ENCODE results near the gene KMT2C. TPM values are rescaled to one million over a fixed set of nuclear protein-coding genes. Genes with fewer than 3 reads are reported as not detected.
A peak's percentile ranks its signal among the peaks of the same experiment; 100 is the strongest.
"Not testable (repeated sequence)": the region's sequence is repeated elsewhere in the genome, so short reads cannot be mapped to it uniquely, and the experiment has no call there.

KMT2C gene
- polyA plus RNA-seq, 1 donor = 34.0 TPM

GRCh38 chr7:152441810-152442209, 6.0 kb upstream of the KMT2C start:
- DNase-seq (ENCODE audit: low read depth) = not testable (repeated sequence)

- DNase-seq (ENCODE audit: low read depth) = not testable (repeated sequence)
Observed at GRCh38 chr7:152441168-152441567, 5.4 kb upstream of the KMT2C start.

DNA sequence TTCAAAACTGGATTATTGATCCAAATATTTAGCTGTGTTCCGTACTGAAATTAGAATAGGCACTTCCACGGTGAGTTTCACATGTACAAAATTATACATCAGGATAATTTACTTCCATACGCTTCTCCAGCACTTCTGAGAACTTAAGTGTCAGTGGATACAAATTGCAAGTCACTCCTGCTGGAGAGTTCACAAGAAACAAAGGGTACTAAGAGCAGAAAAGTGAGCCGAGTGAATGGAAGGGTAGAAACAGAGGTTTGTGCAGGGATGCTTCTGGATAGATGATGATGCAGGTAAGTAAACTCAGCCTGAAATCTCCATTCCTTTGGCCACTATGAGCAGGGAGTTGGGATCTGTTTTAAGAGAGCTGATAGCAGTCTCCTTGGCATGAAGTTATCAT, 2.2 kb upstream of the KMT2C start:
- not testable (repeated sequence) for DNase-seq (ENCODE audit: low read depth)

DNA sequence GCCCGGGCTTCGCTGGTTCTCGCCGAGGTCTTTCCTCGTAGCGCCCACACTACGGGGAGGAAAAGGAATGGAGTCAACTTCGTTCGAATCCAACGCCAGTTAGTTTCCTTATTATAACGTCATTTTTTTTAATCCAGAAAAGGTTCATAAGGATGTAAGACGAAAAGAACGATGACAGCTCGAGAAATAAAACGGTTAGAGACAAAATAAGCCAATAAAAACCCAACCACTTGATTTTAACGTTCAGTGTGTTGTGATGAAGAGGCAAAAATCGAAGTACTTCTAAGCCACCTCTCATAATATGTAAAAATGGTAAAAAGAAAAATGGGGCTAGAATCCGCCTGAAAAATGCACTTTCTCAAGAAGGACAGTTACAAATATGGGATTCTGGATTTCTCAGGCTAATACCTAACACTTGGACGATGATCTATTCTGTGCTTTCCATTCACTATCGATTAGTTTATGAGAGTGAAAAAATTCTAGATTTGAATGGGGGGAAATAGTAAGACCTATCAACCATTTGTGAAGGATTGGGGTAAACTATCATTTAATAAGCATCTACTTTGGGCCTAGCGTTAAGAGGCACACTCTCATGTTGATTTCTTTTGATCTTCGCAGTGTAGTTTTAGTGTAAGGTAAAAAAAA, 1.2 kb upstream of the KMT2C start:
- not testable (repeated sequence) for DNase-seq (ENCODE audit: low read depth)

DNA sequence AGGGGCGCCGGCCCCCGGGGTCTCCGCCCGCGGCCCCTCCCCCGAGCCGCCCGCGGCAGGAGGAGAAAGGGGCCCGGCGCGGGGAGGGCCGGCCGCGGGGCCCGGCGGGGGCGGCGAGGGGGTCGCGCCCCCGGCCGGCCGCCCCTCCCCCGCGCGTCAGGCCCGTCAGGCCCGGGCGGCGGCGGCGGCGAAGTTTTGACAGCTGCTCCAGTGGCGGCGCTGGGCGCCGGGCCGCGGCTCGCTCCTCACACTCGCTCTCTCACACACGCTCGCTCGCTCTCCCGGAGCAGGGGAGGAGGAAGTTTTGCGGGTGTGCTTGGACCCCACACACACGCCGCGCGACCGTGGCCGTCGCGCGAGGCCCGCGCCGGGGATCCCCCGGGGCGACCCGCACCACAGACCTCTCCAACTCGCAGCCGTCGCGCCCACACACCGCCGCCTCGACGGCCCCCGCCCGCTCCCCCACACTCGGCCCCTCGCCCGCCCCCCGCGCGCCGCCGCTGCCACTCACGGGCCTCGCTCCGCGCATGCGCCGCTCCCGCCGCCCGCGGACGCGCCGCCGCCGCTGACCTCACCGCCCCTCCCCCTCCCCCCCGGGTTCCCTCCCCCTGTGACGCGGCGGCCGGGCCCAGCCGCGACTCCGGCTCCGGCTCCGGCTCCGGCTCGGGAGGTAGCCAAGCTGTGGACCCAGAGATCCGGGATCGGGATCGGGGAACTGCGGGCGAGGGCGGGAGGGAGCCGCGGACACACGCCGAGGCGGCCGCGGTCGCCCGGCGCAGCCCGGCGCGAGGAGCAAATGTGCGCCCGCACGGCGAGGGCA, 518 bp upstream of the KMT2C start:
- peak; percentile 78 for DNase-seq (ENCODE audit: low read depth)

DNA sequence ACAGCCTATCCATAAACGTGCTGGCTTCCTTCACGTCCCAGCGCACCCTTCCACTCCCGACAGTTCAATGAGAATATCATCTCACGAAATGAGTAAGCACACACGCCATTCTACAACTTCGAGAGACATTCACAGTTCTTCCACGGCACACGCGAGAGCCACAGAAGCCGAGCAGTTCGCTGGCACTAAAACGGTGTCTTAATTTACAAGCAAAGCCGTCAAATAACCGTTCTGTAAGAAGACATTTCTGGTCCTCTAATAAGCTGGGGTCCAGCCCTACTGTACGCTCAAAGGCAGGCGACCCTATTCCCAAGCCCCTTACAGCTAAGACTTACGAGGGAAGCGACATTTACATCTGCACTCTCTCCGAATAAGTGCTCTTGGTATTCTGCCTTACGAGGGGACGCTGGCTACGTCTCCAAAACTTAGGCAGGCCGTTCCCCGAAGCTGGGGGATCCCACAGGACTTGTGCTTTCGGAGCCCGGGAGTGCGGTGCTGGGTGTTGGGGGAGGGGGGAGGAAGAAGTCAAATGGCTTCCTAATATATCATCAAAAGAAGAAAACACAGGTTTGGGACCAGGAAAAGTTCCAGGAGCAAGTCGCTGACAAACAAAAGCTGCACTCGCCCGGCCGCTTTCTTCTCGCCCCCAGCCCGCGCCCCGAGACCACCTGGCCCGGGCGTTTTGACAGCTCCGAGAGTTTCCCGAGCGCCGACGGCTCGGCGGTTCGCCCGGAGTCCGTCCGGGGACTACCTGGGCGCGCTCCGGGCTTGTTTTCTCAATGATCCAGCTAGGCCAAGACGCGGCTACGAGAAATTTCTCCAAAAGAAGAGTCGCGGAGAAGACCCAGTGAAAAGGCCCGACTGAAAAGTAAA, 1.1 kb downstream of the KMT2C start:
- not testable (repeated sequence) for DNase-seq (ENCODE audit: low read depth)

GRCh38 chr7:152433721-152434490, 1.9 kb downstream of the KMT2C start:
- DNase-seq (ENCODE audit: low read depth) = not testable (repeated sequence)

DNA sequence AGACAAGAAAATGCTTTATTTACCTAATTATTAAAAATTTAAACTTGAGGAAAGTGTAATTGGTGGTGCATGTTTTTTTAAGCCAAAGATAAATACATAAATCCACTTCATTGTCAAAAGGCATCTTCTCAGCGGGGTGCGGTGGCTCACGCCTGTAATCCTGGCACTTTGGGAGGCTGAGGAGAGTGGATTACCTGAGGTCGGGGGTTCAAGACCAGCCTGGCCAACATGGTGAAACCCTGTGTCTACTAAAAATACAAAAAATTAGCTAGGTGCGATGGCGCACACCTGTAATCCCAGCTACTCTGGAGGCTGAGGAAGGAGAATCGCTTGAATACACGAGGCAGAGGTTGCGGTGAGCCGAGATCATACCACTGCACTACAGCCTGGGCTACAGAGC, 3.1 kb downstream of the KMT2C start:
- DNase-seq (ENCODE audit: low read depth) = not testable (repeated sequence)

GRCh38 chr7:152430854-152431253, 4.9 kb downstream of the KMT2C start:
- no peak for DNase-seq (ENCODE audit: low read depth)

DNA sequence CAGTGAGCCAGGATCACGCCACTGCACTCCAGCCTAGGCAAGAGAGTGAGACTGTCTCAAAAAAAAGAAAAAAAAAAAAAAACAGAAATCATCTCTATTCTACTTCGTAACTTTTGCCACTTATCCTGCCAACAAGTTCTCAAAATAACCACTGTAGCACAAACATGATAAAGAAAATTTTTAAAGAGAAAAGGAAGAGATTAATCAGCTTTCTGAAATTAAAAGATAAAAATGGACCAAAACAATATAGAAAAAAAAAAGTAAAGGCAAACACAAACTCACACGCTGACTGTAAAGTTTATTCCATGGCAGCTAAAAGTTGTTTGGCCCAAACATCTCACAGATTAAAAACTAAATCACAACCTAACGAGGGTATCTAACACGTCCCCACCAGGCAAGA, 5.7 kb downstream of the KMT2C start:
- DNase-seq (ENCODE audit: low read depth) = not testable (repeated sequence)

- no peak for DNase-seq (ENCODE audit: low read depth)
Observed at GRCh38 chr7:152424348-152425108, 11.3 kb downstream of the KMT2C start.

GRCh38 chr7:152423991-152424347, 11.8 kb downstream of the KMT2C start:
- DNase-seq (ENCODE audit: low read depth) = no peak

DNA sequence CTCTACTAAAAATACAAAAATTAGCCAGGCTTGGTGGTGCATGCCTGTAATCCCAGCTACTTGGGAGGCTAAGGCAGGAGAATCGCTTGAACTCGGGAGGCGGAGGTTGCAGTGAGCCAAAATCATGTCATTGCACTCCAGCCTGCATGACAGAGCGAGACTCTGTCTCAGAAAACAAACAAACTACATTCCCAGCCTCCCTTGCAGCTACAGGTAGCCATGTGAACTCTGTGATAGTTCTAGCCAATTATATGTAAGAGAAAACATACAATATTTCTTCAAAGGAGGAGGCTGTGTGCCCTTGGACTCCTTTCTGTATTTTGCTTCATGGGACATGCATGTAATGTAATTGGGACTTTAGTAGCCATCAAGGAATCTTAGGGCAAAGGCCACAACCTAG, 12.6 kb downstream of the KMT2C start:
- DNase-seq (ENCODE audit: low read depth) = not testable (repeated sequence)

- DNase-seq (ENCODE audit: low read depth) = not testable (repeated sequence)
Observed at GRCh38 chr7:152420950-152421349, 14.9 kb downstream of the KMT2C start.

- DNase-seq (ENCODE audit: low read depth) = no peak
Observed at GRCh38 chr7:152419473-152420429, 16.1 kb downstream of the KMT2C start.

- no peak for DNase-seq (ENCODE audit: low read depth)
Observed at GRCh38 chr7:152414779-152415178, 21.0 kb downstream of the KMT2C start.

GRCh38 chr7:152411389-152411788, 24.4 kb downstream of the KMT2C start:
- DNase-seq (ENCODE audit: low read depth) = no peak

- no peak for DNase-seq (ENCODE audit: low read depth)
Observed at GRCh38 chr7:152406491-152406890, 29.3 kb downstream of the KMT2C start.

GRCh38 chr7:152406030-152406429, 29.8 kb downstream of the KMT2C start:
- DNase-seq (ENCODE audit: low read depth) = not testable (repeated sequence)

Data from forelimb muscle (tissue), 1 donor.